DMS53 treated with DMSO at 0.1 percent for 48 hours (cell line): ENCODE results near the gene DPH2.
A peak's percentile ranks its signal among the peaks of the same experiment; 100 is the strongest.

Source experiments
- DNase-seq: peaks from one replicate; lab custom pipeline; 2025; ENCODE audit not compliant: unreplicated experiment; lab: John Stamatoyannopoulos, UW

Gene DPH2

GRCh38 chr1:43942411-43942810 is 27.4 kb upstream of the DPH2 start:
- DNase-seq: no peak

GRCh38 chr1:43944860-43945259 is 24.9 kb upstream of the DPH2 start:
- DNase-seq: no peak

GRCh38 chr1:43945674-43946235 is 24.1 kb upstream of the DPH2 start:
- DNase-seq: no peak

DNA sequence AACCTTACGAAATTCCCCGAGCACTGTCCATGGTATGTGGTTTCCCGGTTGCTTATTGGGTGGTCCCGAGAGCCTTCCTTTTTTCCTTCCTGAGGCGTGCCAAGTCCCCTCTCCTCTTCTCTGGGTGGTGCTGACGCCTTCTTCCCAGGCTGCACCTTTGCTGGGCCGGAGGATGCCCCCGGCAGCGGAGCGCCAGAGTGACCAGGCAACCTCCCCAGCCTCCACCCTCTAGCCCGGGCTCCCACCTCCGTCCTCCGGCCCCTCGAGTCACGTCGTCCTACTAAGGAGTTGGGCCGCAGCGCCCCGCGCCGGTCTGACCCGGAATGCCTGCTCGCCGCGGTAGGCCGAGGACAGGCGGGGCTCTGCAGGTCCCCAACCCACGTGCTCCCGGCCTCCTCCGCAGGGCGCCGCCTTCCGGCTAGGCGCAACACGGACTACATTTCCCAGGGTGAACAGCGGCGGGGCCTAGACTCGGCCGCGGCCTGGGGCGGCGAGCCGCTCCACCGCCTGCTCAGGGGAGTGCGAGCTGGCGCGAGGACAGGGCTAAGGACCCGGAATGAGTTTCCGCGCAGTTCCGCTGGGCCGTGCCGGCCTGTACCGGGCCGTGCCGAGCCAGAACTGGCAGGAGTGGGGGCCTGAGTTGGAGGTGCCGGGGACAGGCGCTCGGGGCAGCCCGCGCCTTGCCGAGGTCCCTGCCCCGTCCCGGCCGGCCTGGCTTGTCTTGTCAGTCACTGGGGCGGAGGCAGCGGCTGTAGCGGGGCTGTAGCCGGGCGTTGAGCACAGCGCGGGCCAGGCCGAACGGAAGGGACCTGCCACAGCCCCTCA is 23.4 kb upstream of the DPH2 start, which contains the start of gene IPO13:
Gene IPO13, plus strand, starts transcription at position 715 of the 825 bp plus-strand sequence. CDS start 651 bp downstream, outside the sequence.
- DNase-seq: peak; percentile 91

DNA sequence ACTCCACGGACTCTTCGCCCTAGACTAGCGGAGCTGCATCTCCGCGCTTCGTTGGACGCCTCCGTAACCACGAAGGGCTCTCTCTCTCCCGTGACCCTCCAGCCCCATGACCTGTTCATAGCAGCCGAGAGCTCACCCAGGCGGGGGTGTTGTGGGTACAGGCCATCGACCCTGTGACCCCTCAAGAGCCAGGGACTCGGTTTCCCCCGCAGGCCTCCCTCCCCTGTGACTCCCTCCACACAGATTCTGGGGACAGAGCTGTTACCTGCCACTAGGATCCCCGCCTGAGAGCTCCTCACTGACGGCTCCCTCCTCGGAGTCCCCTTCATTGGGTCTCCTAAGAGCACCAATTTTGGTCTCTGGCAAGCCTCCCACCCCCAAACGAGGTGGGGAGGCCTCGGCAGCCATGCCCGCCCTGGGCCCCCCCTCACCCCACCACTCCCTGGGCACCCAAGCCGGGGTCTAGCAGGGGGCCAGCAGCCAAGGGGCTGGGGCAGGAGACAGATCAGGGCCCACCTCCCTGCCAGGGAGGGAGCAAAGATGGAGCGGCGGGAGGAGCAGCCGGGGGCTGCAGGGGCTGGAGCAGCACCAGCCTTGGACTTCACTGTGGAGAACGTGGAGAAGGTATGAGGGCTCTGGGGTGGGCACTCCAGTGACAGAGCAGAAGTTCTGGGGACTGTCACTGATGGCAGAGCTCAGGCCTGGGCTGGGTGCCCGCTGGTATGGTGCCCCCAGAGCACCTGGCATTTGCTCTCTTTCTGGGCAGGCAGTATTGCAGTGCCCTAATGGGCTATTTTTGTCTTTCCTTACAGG is 22.5 kb upstream of the DPH2 start:
- no peak for DNase-seq

GRCh38 chr1:43947874-43948437 is 21.9 kb upstream of the DPH2 start:
- DNase-seq: no peak

- DNase-seq: no peak
Measured at GRCh38 chr1:43949678-43950077, 20.1 kb upstream of the DPH2 start.

GRCh38 chr1:43951021-43951985 is 18.5 kb upstream of the DPH2 start:
- no peak for DNase-seq

DNA sequence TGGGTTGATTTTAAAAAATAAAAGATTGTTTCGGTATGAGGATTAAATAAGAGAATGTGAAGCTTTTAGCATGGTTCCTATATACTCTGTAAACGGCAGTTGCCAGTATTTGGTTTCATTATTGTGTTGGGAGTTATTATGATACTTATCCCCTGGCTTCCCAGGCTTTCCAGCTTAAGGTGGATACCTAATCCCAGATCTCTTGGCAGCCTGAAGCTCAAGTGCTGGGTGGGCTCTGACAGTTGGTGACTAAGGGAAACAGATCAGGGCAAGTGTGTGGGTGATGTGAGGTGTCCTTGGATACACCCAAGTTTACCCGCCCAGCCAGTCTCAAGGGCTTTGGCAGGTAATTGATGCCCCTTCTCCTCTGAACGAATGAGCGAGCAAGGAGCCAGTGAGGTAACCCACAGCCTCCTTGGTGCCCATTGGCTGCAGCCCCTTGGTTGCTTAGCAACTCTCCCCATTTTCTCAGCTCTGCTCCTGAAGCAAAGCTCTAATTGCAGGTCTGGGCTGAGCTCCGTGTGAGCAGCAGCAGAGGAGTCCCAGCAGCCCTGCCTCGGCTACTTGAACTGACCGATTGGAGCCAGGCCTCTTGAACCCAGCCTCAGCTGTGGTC is 17.0 kb upstream of the DPH2 start:
- DNase-seq: no peak

DNA sequence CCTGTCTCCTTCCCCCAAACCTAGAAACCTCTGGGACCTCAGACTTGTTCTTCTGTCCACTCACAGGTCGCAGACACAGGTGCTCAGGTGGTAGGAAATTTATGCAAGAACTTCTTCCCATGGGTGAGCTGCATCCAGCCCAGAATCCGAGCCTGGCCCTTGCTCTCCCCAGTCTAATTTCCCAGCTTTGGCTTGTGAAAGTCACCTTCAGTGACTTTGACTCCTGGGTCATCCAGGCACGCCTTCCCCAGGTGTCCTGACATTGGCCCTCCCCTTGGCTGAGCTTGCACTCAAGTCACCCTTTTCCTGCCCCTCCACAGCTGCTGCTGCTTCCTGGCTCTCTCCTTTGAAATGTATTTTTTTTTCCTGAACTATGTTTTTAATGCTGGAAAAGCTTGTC is 16.4 kb upstream of the DPH2 start:
- no peak for DNase-seq

- no peak for DNase-seq
Measured at GRCh38 chr1:43954036-43954435, 15.8 kb upstream of the DPH2 start.

DNA sequence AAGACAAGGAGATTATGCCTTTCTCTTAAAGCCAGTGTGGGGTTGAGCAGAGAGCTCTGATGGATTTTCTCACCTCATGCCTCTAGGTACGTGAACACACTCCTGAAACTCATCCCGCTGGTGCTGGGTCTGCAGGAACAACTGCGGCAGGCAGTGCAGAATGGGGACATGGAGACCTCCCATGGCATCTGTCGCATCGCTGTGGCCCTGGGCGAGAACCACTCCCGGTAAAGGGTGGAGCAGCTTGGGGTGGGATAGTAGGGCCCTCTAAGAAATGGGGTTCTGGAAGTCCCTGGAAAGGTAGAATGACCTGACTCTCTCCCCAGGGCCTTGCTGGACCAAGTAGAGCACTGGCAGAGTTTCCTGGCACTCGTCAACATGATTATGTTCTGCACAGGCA is 13.6 kb upstream of the DPH2 start:
- DNase-seq: no peak

DNA sequence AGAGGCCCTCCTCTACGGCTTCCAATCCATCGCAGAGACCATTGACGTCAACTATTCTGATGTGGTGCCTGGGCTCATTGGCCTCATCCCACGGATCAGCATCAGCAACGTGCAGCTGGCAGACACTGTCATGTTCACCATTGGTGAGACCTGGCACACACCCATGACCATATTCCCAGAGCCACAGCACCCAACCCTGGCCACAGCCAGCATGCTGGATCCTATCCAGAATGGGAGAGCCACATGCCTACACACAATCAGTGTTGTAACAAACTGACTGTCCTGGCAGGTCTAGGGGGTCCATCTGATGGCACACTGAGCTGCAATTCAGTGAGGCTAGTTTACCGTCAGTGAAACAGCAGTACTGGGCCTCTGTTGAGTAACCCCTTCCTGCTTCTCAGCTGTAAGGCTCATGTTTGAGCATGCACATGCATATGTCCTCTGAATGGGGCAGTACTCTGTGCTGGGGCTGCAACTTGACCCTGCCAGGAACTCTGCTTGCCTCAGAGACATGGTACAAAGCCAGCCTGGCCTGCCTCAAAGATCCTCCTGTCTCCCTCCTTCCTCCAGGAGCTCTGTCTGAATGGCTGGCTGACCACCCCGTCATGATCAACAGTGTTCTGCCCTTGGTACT is 12.3 kb upstream of the DPH2 start:
- no peak for DNase-seq

GRCh38 chr1:43958351-43959255 is 11.2 kb upstream of the DPH2 start:
- DNase-seq: no peak

- no peak for DNase-seq
Measured at GRCh38 chr1:43960798-43961197, 9.0 kb upstream of the DPH2 start.

GRCh38 chr1:43961692-43962091 is 8.1 kb upstream of the DPH2 start:
- no peak for DNase-seq

DNA sequence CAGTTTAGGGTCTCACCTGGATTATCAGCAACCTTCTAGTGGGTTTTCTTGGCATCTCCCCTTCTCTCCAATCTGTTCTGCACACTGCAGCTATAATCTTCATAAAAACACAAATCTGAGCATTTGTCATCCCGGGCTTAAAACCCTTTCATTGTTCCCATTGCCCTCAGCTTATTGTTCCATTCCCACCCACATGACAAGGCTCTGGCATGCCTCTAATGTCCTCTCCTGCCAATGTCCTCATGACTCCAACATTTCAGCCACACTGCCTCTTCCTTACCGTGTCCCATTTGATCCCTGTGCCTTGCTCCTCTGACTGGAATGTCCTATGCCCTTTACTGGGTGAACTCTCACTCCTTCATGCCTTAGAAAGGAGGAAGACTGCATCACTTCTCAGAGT is 7.5 kb upstream of the DPH2 start:
- DNase-seq: no peak

DNA sequence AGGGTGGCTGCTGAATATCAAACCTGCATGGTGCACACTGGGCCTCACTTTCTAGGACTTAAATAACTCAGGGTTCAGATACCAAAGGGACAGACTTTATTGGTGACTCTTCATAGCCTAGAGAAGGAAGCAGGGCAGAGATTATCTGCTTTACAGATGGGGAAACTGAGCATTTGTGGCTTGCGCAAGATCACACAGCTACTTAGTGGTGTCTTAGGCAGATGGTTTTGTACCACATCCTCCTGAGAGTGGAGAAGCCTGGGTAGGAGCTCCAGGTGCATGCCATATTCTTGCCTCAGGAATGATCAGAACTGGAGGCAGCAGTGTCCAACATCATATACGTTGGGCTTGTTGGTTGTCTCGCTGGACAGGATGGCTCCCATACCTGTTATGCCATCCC is 6.8 kb upstream of the DPH2 start:
- no peak for DNase-seq
